ENCODE data around the gene NDUFV2. TPM values are rescaled to one million over a fixed set of nuclear protein-coding genes. Genes with fewer than 3 reads are reported as not detected.

Gene NDUFV2
- total RNA-seq, 1 experiment from 2014 or later = 272 TPM

GRCh38 chr18:9147440-9148202, 45.1 kb downstream of the NDUFV2 start:
- ChIA-PET CTCF (interaction anchor here (0.6 to 1.3 kb wide), 8 partner anchors 37 to 382 kb away, joined by 3 to 7 read pairs (median 4); no protein-coding TSS in a partner anchor), POLR2A (ENCODE audit: unreplicated experiment) (no interaction called here)
- Histone ChIP-seq H3K27ac (ENCODE audit: low read length) (peak overlapping the region; percentile 17), H3K9ac (ENCODE audit: low read length) (0 out of 2 replicates have a peak overlapping the region, but pooled peaks have one; percentile 12), H3F3A (ENCODE audit: low read length, unreplicated experiment) (no peaks in the 10 kb centered on the region), H3K4me1 (ENCODE audit: insufficient read depth, low read length) (peaks cover 6% of the 10 kb centered on the region), H4K20me1 (ENCODE audit: low read length) (peaks cover 8% of the 10 kb centered on the region; the same call in 1 of the 2 replicates), H3K4me3 (ENCODE audit: low read length) (no peak overlapping the region), H3K27me3 (ENCODE audit: low read length) (no peaks in the 10 kb centered on the region), H3K9me3 (ENCODE audit: low read length) (no peaks in the 10 kb centered on the region), H3K4me2 (ENCODE audit: low read length) (peak overlapping the region; percentile 48; the same call in 1 of the 2 replicates), H2AFZ (ENCODE audit: low read length) (no peak overlapping the region), H3K9me2 (replicated peaks; ENCODE audit: low read length) (no peaks in the 10 kb centered on the region), H3K36me3 (ENCODE audit: low read depth, low read length) (no peaks in the 10 kb centered on the region), H3K79me2 (ENCODE audit: low read length) (peaks cover 93% of the 10 kb centered on the region)
- DNase-seq = peak; percentile 78
- intact Hi-C loops (cut with micrococcal nuclease) = loop anchor here (1.0 to 10.0 kb wide), 4 partner anchors 74 to 493 kb away; no protein-coding TSS in a partner anchor
- BruUV-seq (replicated peaks) = no TSS peak
- ATAC-seq = peak; percentile 90
- TF ChIP-seq CTCF (conservative IDR thresholded peaks at IDR 0.05; ENCODE audit: low read depth, low read length) (peak; percentile 94), EZH2phosphoT487 (IDR thresholded peaks at IDR 0.05; ENCODE audit: borderline replicate concordance, low read length) (no peak)

GRCh38 chr18:9148203-9148552, 45.7 kb downstream of the NDUFV2 start:
- intact Hi-C loops (cut with micrococcal nuclease) = loop anchor here (1.0 to 10.0 kb wide), 4 partner anchors 75 to 493 kb away; no protein-coding TSS in a partner anchor
- Histone ChIP-seq H3K9ac (ENCODE audit: low read length) (no peak overlapping the region), H3K27ac (ENCODE audit: low read length) (no peak overlapping the region), H4K20me1 (ENCODE audit: low read length) (peaks cover 8% of the 10 kb centered on the region; the same call in 1 of the 2 replicates), H3F3A (ENCODE audit: low read length, unreplicated experiment) (no peaks in the 10 kb centered on the region), H3K4me3 (ENCODE audit: low read length) (no peak overlapping the region), H2AFZ (ENCODE audit: low read length) (no peak overlapping the region), H3K4me2 (ENCODE audit: low read length) (no peak overlapping the region), H3K27me3 (ENCODE audit: low read length) (no peaks in the 10 kb centered on the region), H3K79me2 (ENCODE audit: low read length) (peaks cover 93% of the 10 kb centered on the region), H3K9me2 (replicated peaks; ENCODE audit: low read length) (no peaks in the 10 kb centered on the region), H3K4me1 (ENCODE audit: insufficient read depth, low read length) (peaks cover 12% of the 10 kb centered on the region), H3K36me3 (ENCODE audit: low read depth, low read length) (no peaks in the 10 kb centered on the region), H3K9me3 (ENCODE audit: low read length) (no peaks in the 10 kb centered on the region)
- TF ChIP-seq CTCF (conservative IDR thresholded peaks at IDR 0.05; ENCODE audit: low read depth, low read length) (no peak), EZH2 (IDR thresholded peaks at IDR 0.05; ENCODE audit: low read length, unreplicated experiment) (no peak), EZH2phosphoT487 (IDR thresholded peaks at IDR 0.05; ENCODE audit: borderline replicate concordance, low read length) (no peak)
- ATAC-seq (no peak), DNase-seq (no peak)
- no TSS peak for BruUV-seq (replicated peaks)
- ChIA-PET POLR2A (ENCODE audit: unreplicated experiment) (no interaction called here), CTCF (interaction anchor here (0.6 to 1.3 kb wide), 8 partner anchors 37 to 383 kb away, joined by 3 to 7 read pairs (median 4); no protein-coding TSS in a partner anchor)

- TF ChIP-seq EZH2 (IDR thresholded peaks at IDR 0.05; ENCODE audit: low read length, unreplicated experiment) (no peak), CTCF (conservative IDR thresholded peaks at IDR 0.05; ENCODE audit: low read depth, low read length) (no peak), EZH2phosphoT487 (IDR thresholded peaks at IDR 0.05; ENCODE audit: borderline replicate concordance, low read length) (no peak)
- H3K27me3 ChIP-seq (ENCODE audit: low read length) = no peaks in the 10 kb centered on the region
- ATAC-seq (no peak), DNase-seq (no peak)
- no peak overlapping the region for H3K4me2 ChIP-seq (ENCODE audit: low read length)
- H3K79me2 ChIP-seq (ENCODE audit: low read length) = peaks cover 96% of the 10 kb centered on the region
- CTCF ChIA-PET = no interaction called here
- peaks cover 16% of the 10 kb centered on the region for H3K4me1 ChIP-seq (ENCODE audit: insufficient read depth, low read length)
- no peaks in the 10 kb centered on the region for H3K36me3 ChIP-seq (ENCODE audit: low read depth, low read length)
- no peak overlapping the region for H2AFZ ChIP-seq (ENCODE audit: low read length)
- no peak overlapping the region for H3K9ac ChIP-seq (ENCODE audit: low read length)
- no peaks in the 10 kb centered on the region for H3K9me3 ChIP-seq (ENCODE audit: low read length)
- no peaks in the 10 kb centered on the region for H3F3A ChIP-seq (ENCODE audit: low read length, unreplicated experiment)
- BruUV-seq (replicated peaks) = no TSS peak
- no peak overlapping the region for H3K27ac ChIP-seq (ENCODE audit: low read length)
- peaks cover 8% of the 10 kb centered on the region; the same call in 1 of the 2 replicates for H4K20me1 ChIP-seq (ENCODE audit: low read length)
- no peaks in the 10 kb centered on the region for H3K9me2 ChIP-seq (replicated peaks; ENCODE audit: low read length)
- intact Hi-C loops (cut with micrococcal nuclease) = loop anchor here (10.0 kb wide), 1 partner anchor 55 kb away; no protein-coding TSS in a partner anchor
- no peak overlapping the region for H3K4me3 ChIP-seq (ENCODE audit: low read length)
- POLR2A ChIA-PET (ENCODE audit: unreplicated experiment) = no interaction called here
These were observed 47.6 kb downstream of the NDUFV2 start for GRCh38 chr18:9150121-9150520.
